DMS79 (cell line): ENCODE measurements around the gene ARL4A.

ENCODE experiments used
- DNase-seq: peaks from one replicate; lab custom pipeline; 2025; lab: John Stamatoyannopoulos, UW

The ARL4A gene

GRCh38 chr7:12726908-12727307 is 39.5 kb downstream of the ARL4A start:
- DNase-seq: no peak

DNA sequence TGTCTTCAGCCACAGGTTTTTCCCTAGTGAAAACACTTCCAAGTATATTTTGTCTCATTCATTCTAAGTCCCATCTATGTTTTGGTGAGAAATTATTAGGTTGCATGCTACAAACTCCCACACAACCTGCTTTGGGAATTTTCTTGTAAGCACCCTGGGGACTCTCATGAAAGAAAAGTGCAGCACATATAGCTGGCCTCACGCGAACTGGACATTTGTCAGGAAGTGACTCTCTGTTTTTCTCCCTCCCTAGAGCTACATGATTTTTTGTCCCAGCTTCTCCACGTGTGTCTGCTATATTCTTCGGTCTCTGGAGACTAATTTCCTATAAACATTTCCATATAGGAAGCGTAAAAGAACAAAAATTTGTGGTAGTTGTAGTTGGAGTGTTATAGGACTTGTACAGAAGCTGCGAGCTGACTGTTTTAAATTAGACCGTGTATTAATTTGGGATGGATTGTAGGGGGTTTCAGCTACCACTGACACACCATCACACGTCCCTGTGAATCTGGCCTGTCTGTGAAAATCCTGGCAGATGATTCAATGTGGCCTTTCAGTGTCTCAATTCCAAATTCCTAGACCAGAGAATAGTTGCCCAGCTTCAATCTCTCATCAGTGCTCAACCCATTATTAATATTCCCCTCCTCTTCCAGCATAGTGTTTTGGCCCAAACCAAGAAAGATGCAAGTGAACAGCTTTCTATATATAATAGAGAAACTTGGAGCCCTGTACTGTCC is 40.2 kb downstream of the ARL4A start:
- DNase-seq: no peak

DNA sequence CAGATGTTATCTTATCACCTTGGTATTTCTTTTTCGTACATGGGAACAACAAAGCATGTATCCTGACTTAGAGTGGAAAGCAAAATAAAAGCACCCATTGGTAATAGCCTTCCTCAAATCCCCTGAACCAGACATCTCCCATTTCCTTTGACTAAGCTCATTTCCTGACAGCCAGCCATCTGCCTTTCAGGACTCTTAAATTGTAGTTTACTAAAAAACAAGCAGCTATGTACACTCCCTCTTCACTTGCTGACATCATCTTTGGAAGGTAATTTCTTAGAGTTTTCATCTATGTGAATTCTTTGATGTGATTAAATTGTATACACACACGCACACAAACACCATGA is 40.7 kb downstream of the ARL4A start:
- no peak for DNase-seq

DNA sequence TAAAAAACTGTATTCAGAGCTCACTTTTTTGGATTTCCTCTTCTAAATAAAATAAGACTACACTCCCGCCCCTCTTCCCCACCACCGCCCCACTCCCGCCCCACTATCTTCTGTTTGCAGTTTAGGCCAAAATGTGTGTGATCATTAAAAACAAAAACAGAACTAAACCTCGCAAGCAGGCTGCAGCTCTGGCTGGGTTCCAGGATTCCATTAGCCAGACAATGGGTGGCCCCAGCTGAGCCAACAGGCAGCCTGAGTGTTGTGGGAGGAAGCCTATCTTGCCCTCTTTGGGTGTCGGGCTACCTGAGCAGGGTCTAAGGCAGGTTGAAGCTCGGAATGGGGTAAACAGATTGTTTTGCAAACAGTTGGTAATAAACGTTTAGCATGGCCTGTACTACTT is 41.7 kb downstream of the ARL4A start:
- no peak for DNase-seq

GRCh38 chr7:12730523-12730922 is 43.1 kb downstream of the ARL4A start:
- no peak for DNase-seq

DNA sequence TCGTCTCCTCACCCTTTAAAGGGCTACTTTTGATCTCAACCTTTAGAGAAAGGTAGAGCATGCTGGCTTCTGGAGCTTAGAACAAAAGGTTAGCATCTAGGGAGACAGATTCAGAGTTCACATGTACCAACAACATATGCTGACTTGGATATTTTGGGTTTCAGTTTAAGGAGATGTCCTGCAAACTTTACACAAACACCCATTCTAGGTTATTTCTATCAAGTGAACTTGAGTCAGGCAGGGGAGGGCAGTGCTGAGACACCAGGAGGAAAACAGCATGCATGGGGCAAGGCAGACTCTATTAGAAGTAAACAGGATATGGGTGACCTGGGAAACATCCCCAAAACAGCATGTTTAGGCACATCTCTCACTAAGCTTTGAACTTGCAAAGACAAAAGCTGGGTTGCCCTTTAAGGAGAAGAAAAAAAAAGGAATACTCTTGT is 43.8 kb downstream of the ARL4A start:
- no peak for DNase-seq

GRCh38 chr7:12731775-12732174 is 44.3 kb downstream of the ARL4A start:
- DNase-seq: no peak

DNA sequence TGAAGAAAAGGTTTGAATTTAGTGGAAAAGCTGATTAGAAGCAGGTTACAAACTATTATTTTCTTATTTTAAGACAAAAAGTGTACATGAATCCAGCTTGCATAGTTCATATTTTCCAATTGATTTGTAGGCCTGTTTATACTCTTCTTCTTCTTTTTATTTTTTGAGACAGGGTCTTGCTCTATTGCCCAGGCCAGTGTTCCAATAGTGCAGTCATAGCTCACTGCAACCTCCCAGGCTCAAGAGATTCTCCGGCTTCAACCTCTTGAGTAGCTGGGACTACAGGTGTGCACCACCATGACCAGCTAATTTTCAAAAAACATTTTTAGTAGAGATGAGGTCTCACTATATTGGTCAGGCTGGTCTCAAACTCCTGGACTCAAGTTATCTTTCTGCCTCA is 45.0 kb downstream of the ARL4A start:
- DNase-seq: no peak

DNA sequence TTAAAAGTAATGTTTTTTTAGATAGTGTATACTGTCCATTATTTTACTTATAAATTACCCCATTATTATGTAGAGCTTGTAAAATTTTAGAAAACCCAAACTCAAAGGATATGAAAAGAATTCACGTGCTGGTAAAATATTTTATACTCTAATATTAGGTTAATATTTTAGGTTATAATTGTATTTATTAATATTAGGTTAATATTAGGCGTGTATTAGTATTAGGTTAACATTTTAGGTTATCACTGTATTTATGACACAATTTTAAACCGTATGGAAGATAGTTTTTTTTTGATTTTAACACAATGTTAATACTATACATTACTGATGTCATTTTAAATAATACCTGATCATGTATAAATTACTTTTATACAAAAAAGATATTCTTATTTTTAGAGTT is 48.5 kb downstream of the ARL4A start:
- no peak for DNase-seq

- no peak for DNase-seq
These were observed 49.9 kb downstream of the ARL4A start for GRCh38 chr7:12737373-12737772.

DNA sequence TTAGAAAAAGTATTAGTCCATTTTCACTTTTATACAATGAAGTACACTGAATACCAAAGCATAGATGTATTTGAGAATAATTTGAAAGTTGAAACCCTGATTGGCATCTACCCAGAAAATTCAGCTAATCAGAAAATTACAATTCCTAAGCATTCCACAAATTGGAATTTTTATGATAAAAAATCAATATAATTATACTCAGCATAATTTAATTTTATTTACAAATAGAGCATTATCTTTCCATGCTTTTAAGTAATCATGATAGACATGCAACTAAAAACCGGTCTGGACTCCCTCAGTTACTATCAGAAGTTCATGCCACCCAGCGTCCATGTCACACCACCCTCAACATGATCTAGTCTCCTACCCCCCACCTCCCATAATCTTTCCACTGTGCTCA is 50.4 kb downstream of the ARL4A start:
- no peak for DNase-seq

DNA sequence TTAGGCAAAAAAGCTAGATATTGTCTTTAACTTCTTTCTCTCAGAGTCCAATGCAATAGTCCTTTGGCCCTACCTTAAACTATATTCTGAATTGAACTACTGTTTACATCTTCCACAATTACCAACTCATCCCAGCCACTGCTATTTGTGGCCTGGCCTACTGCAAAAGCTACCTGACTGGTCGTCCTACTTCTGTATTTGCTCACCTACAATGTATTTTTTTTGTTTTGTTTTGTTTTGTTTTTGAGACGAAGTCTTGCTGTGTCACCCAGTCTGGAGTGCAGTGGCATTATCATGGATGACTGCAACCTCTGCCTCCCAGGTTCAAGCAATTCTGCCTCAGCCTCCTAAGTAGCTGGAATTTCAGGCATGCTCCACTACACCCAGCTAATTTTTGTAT is 51.2 kb downstream of the ARL4A start:
- no peak for DNase-seq
